Natural killer cell (primary cell): ENCODE results near the gene KPNB1. TPM values are rescaled to one million over a fixed set of nuclear protein-coding genes. Genes with fewer than 3 reads are reported as not detected.

Experiments
- ATAC-seq, 3 donors: fragments of 150-1000 bp in 2 of 3; fragments of 200-7000 bp in 1 of 3; cut with Tn5 transposase; 1 replicate in 1 of 3; 2 replicates in 2 of 3; pipeline ENCODE4 v1.10.0; 2021; ENCODE audit warnings: mild to moderate bottlenecking in 2 of 3, moderate library complexity in 2 of 3
- DNase-seq, 2 donors: peaks; one replicate each; pipeline versions ENCODE4 v3.0.0 to v3.0.0-alpha.2; 2013 to 2021; ENCODE audit warnings: mixed read lengths in 1 of 2
- H3K27ac ChIP-seq: one replicate; pipeline ENCODE4 v1.5.1; 2013; ENCODE audit warnings: mild to moderate bottlenecking, low read length
- H3K27me3 ChIP-seq: one replicate; pipeline ENCODE4 v1.6.1; 2013; ENCODE audit warnings: low read length; ENCODE audit not compliant: control insufficient read depth, insufficient read depth
- H3K36me3 ChIP-seq: one replicate; pipeline ENCODE4 v1.6.1; 2013; ENCODE audit warnings: low read length; ENCODE audit not compliant: control insufficient read depth, insufficient read depth
- H3K4me1 ChIP-seq: one replicate; pipeline ENCODE4 v1.6.1; 2013; ENCODE audit warnings: low read length; ENCODE audit not compliant: control insufficient read depth, insufficient read depth
- H3K4me3 ChIP-seq: one replicate; pipeline ENCODE4 v1.5.1; 2013; ENCODE audit warnings: low read length
- H3K9me3 ChIP-seq: one replicate; pipeline ENCODE4 v1.6.1; 2013; ENCODE audit warnings: low read length; ENCODE audit not compliant: control insufficient read depth, insufficient read depth
- H3K27ac Mint-ChIP-seq, 2 donors: one replicate each; pipeline ENCODE4 v1.8.0; 2022; ENCODE audit warnings: mild to moderate bottlenecking in 2 of 2, mixed read lengths in 2 of 2, moderate library complexity in 1 of 2
- H3K27me3 Mint-ChIP-seq, 2 donors: one replicate each; pipeline ENCODE4 v1.8.0; 2022; ENCODE audit warnings: low read depth in 2 of 2, mixed read lengths in 2 of 2
- H3K36me3 Mint-ChIP-seq: one replicate; pipeline ENCODE4 v1.8.0; 2022; ENCODE audit warnings: mixed read lengths
- H3K4me1 Mint-ChIP-seq, 2 donors: one replicate each; pipeline ENCODE4 v1.8.0; 2022; ENCODE audit warnings: mixed read lengths in 2 of 2
- H3K4me3 Mint-ChIP-seq: one replicate; pipeline ENCODE4 v1.8.0; 2022; ENCODE audit warnings: mild to moderate bottlenecking, moderate library complexity, mixed read lengths
- H3K9me3 Mint-ChIP-seq, 2 donors: one replicate each; pipeline ENCODE4 v1.8.0; 2022; ENCODE audit warnings: mixed read lengths in 2 of 2
- CTCF ChIP-seq: fragments of 200-600 bp; IDR thresholded peaks from one replicate; pipeline ENCODE4 v1.8.0; 2022; ENCODE audit warnings: antibody characterized with exemption
- WGBS: methylation state at CpG from one replicate; pipeline ENCODE4 v1.1.7; 2013; ENCODE audit warnings: missing lambda C conversion rate; ENCODE audit not compliant: insufficient coverage; 5-methylcytosine and 5-hydroxymethylcytosine counted together
- intact Hi-C: fragments of 100-400 bp; cut with micrococcal nuclease; formaldehyde crosslinking; loops from one replicate; pipeline ENCODE4 v1.14.2; 2022
- total RNA-seq, 4 donors: library from RNA; stranded (reverse); fragments of 120-200 nt in 1 of 4; gene quantifications; one replicate each; pipeline versions ENCODE4 v1.2.3 to v1.2.4, GENCODE V29; 2013 to 2022

Gene KPNB1
- total RNA-seq, 3 donors from 2014 or later (not counting 1 experiment from before 2014, with no cell fraction given) = 236 to 273 (median 259) TPM

- Histone ChIP-seq H3K4me1 (peaks cover 96% of the 10 kb centered on the region), H3K36me3 (peaks cover 8% of the 10 kb centered on the region), H3K27me3 (no peaks in the 10 kb centered on the region), H3K4me3 (peak overlapping the region; percentile 57), H3K27ac (peak overlapping the region; percentile 80), H3K9me3 (no peaks in the 10 kb centered on the region)
- Mint-ChIP-seq H3K9me3 (no peaks in the 10 kb centered on the region), H3K4me1 (peaks cover 75 to 93% of the 10 kb centered on the region in 2 donors), H3K36me3 (no peaks in the 10 kb centered on the region), H3K27me3 (no peaks in the 10 kb centered on the region), H3K27ac (peak overlapping the region; percentile 98), H3K4me3 (peak overlapping the region; percentile 94)
- 46% methylated on average over 11 of the region's 13 CpGs for WGBS
- ATAC-seq (peak; percentile 19 to 50 (median 43)), DNase-seq (peak; percentile 54 to 57)
- intact Hi-C loops = loop anchor here (2.0 to 5.0 kb wide), 2 partner anchors 32 to 38 kb away; partner anchors contain the start of gene TBX21
- TF ChIP-seq CTCF = no peak
Observed at GRCh38 chr17:47700471-47701449, 51.0 kb downstream of the KPNB1 start.

GRCh38 chr17:47701608-47702007 is 51.9 kb downstream of the KPNB1 start:
- H3K4me3 Mint-ChIP-seq = peak overlapping the region; percentile 94
- no peak for TF ChIP-seq CTCF
- no peaks in the 10 kb centered on the region for H3K9me3 ChIP-seq
- peaks cover 8% of the 10 kb centered on the region for H3K36me3 ChIP-seq
- H3K27ac Mint-ChIP-seq = peak overlapping the region; percentile 98
- peak overlapping the region; percentile 57 for H3K4me3 ChIP-seq
- no peaks in the 10 kb centered on the region for H3K36me3 Mint-ChIP-seq
- H3K4me1 ChIP-seq = peaks cover 96% of the 10 kb centered on the region
- no peak for ATAC-seq
- DNase-seq = no peak
- peak overlapping the region; percentile 80 for H3K27ac ChIP-seq
- intact Hi-C loops = loop anchor here (2.0 to 5.0 kb wide), 2 partner anchors 31 to 39 kb away; partner anchors contain the start of gene TBX21
- H3K9me3 Mint-ChIP-seq = no peaks in the 10 kb centered on the region
- peaks cover 81 to 93% of the 10 kb centered on the region in 2 donors for H3K4me1 Mint-ChIP-seq
- 49% methylated on average over 4 of the region's 4 CpGs for WGBS
- H3K27me3 Mint-ChIP-seq = no peaks in the 10 kb centered on the region
- H3K27me3 ChIP-seq = no peaks in the 10 kb centered on the region

GRCh38 chr17:47702391-47702995 is 52.8 kb downstream of the KPNB1 start:
- DNase-seq (no peak), ATAC-seq (no peak)
- Histone ChIP-seq H3K9me3 (no peaks in the 10 kb centered on the region), H3K36me3 (peaks cover 5% of the 10 kb centered on the region), H3K4me3 (peak overlapping the region; percentile 12), H3K27ac (peak overlapping the region; percentile 80), H3K4me1 (peaks cover 96% of the 10 kb centered on the region), H3K27me3 (no peaks in the 10 kb centered on the region)
- H3K36me3 Mint-ChIP-seq = no peaks in the 10 kb centered on the region
- H3K4me3 Mint-ChIP-seq = peak overlapping the region; percentile 94
- H3K4me1 Mint-ChIP-seq = peaks cover 82 to 93% of the 10 kb centered on the region in 2 donors
- no peaks in the 10 kb centered on the region for H3K9me3 Mint-ChIP-seq
- TF ChIP-seq CTCF = no peak
- intact Hi-C loops = loop anchor here (5.0 kb wide), 1 partner anchor 40 kb away; no protein-coding TSS in a partner anchor
- H3K27me3 Mint-ChIP-seq = no peaks in the 10 kb centered on the region
- WGBS = 40% methylated on average over 12 of the region's 12 CpGs
- peak overlapping the region; percentile 98 for H3K27ac Mint-ChIP-seq
